ENCODE measurements around the gene FYTTD1.

FYTTD1 gene

DNA sequence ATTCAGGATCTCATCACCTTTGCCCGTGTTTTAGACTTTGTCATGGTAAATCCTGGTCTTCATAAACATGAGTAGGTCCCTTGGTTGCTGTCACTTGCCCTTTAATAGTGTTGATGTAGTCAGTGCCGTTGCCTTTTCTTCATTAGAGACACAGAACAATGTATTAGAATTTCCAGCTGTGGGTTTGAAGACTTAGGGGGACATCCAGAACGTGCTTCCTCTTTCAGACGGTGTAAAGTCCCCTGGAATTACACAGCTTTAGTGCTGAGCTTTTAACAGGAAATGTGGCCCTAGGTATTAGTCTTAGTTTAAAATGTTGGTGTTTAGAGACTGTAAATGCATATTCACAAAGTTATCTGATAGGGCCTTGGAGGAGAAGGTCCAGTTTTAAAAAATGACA is 32.5 kb downstream of the FYTTD1 start:
- H4K20me1 ChIP-seq (ENCODE audit: insufficient read depth, low read length, poor library complexity, severe bottlenecking) = no peaks in the 10 kb centered on the region
- H3K4me1 ChIP-seq (ENCODE audit: insufficient read depth, low read length, poor library complexity, severe bottlenecking) = no peaks in the 10 kb centered on the region
- no peak overlapping the region for H3K4me2 ChIP-seq (ENCODE audit: low read depth, low read length, poor library complexity, severe bottlenecking)
- H3K79me2 ChIP-seq (ENCODE audit: insufficient read depth, low read length) = no peaks in the 10 kb centered on the region
- TF ChIP-seq, protein P1, sequence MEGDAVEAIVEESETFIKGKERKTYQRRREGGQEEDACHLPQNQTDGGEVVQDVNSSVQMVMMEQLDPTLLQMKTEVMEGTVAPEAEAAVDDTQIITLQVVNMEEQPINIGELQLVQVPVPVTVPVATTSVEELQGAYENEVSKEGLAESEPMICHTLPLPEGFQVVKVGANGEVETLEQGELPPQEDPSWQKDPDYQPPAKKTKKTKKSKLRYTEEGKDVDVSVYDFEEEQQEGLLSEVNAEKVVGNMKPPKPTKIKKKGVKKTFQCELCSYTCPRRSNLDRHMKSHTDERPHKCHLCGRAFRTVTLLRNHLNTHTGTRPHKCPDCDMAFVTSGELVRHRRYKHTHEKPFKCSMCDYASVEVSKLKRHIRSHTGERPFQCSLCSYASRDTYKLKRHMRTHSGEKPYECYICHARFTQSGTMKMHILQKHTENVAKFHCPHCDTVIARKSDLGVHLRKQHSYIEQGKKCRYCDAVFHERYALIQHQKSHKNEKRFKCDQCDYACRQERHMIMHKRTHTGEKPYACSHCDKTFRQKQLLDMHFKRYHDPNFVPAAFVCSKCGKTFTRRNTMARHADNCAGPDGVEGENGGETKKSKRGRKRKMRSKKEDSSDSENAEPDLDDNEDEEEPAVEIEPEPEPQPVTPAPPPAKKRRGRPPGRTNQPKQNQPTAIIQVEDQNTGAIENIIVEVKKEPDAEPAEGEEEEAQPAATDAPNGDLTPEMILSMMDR (conservative IDR thresholded peaks at IDR 0.05; ENCODE audit: low read length) = no peak
- no peak for TF ChIP-seq EZH2phosphoT487 (IDR thresholded peaks at IDR 0.05; ENCODE audit: borderline replicate concordance)
- no peak overlapping the region for H2AFZ ChIP-seq (ENCODE audit: low read length)
- no peak overlapping the region for H3K4me3 ChIP-seq (ENCODE audit: low read length, poor library complexity, severe bottlenecking)
- no peak overlapping the region for H3K9ac ChIP-seq (ENCODE audit: low read depth, low read length, poor library complexity, severe bottlenecking)
- H3K9me3 ChIP-seq (ENCODE audit: insufficient read depth, low read depth, low read length) = no peaks in the 10 kb centered on the region
- no peaks in the 10 kb centered on the region for H3K27me3 ChIP-seq (ENCODE audit: insufficient read depth, low read length, poor library complexity, severe bottlenecking)
- no peaks in the 10 kb centered on the region for H3K9me2 ChIP-seq (replicated peaks; ENCODE audit: low read depth, low read length)
- peaks cover 54% of the 10 kb centered on the region; the same call in 1 of the 2 replicates for H3K36me3 ChIP-seq (ENCODE audit: insufficient read depth, low read length)
- no peaks in the 10 kb centered on the region for H3F3A ChIP-seq (ENCODE audit: low read depth)

DNA sequence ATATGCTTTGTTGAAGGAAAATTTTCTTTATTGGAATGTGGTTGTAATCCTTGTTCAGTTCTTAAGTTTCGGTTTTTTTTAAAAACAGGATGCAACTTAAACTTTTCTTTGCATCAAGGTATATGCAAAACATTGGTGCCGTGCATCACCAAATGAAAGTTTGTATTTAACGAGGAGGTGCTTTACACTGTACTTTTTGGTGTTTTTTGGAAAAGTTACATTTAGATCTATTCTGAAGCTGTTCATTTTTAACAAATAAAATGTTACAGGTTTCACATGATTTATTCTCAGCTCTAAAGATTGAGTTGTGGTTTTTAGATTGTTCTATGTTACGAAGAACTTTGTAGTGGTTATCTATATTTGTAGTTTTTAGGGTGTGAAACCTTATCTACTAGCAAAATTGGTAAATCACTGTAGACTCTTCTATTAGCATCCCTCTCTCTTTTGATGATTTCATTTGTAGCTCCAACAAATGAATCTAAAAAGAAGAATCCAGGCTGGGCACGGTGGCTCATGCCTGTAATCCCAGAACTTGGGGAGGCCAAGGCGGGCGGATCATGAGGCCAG is 34.4 kb downstream of the FYTTD1 start:
- H3K27me3 ChIP-seq (ENCODE audit: insufficient read depth, low read length, poor library complexity, severe bottlenecking) = no peaks in the 10 kb centered on the region
- H3K9me2 ChIP-seq (replicated peaks; ENCODE audit: low read depth, low read length) = no peaks in the 10 kb centered on the region
- H3K4me2 ChIP-seq (ENCODE audit: low read depth, low read length, poor library complexity, severe bottlenecking) = no peak overlapping the region
- no peak overlapping the region for H3K9ac ChIP-seq (ENCODE audit: low read depth, low read length, poor library complexity, severe bottlenecking)
- H3K4me1 ChIP-seq (ENCODE audit: insufficient read depth, low read length, poor library complexity, severe bottlenecking) = no peaks in the 10 kb centered on the region
- TF ChIP-seq, protein P1 (conservative IDR thresholded peaks at IDR 0.05; ENCODE audit: low read length) = no peak
- no peak for TF ChIP-seq EZH2phosphoT487 (IDR thresholded peaks at IDR 0.05; ENCODE audit: borderline replicate concordance)
- no peaks in the 10 kb centered on the region for H3F3A ChIP-seq (ENCODE audit: low read depth)
- no peaks in the 10 kb centered on the region for H4K20me1 ChIP-seq (ENCODE audit: insufficient read depth, low read length, poor library complexity, severe bottlenecking)
- H2AFZ ChIP-seq (ENCODE audit: low read length) = no peak overlapping the region
- no peaks in the 10 kb centered on the region for H3K79me2 ChIP-seq (ENCODE audit: insufficient read depth, low read length)
- H3K36me3 ChIP-seq (ENCODE audit: insufficient read depth, low read length) = peaks cover 36% of the 10 kb centered on the region; the same call in 1 of the 2 replicates
- no peaks in the 10 kb centered on the region for H3K9me3 ChIP-seq (ENCODE audit: insufficient read depth, low read depth, low read length)
- H3K4me3 ChIP-seq (ENCODE audit: low read length, poor library complexity, severe bottlenecking) = no peak overlapping the region

DNA sequence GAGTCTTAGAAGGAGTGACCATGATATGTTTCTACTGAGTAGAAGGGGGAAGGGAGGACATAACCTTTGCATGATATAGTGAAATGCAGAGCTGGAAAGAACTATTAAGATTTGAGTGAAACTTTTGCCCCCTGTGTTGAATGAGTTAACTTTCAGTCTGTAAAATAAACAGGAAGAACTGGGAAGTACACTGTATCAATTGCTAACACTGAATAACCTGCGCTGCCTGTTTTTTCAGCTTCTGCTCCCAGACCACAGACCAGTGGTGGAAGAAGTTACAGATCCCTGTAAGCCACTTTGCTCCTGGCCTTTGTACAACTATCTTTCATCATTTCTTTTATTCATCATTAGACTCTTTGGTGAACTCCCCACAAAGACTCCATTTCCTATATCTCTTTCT is 37.7 kb downstream of the FYTTD1 start:
- Histone ChIP-seq H3K4me2 (ENCODE audit: low read depth, low read length, poor library complexity, severe bottlenecking) (no peak overlapping the region), H2AFZ (ENCODE audit: low read length) (no peak overlapping the region), H3K9me2 (replicated peaks; ENCODE audit: low read depth, low read length) (no peaks in the 10 kb centered on the region), H3K9ac (ENCODE audit: low read depth, low read length, poor library complexity, severe bottlenecking) (no peak overlapping the region), H3K4me3 (ENCODE audit: low read length, poor library complexity, severe bottlenecking) (no peak overlapping the region), H3F3A (ENCODE audit: low read depth) (no peaks in the 10 kb centered on the region), H3K4me1 (ENCODE audit: insufficient read depth, low read length, poor library complexity, severe bottlenecking) (peaks cover 2% of the 10 kb centered on the region), H3K36me3 (ENCODE audit: insufficient read depth, low read length) (peaks cover 8% of the 10 kb centered on the region; the same call in 1 of the 2 replicates), H3K9me3 (ENCODE audit: insufficient read depth, low read depth, low read length) (no peaks in the 10 kb centered on the region), H4K20me1 (ENCODE audit: insufficient read depth, low read length, poor library complexity, severe bottlenecking) (no peaks in the 10 kb centered on the region), H3K79me2 (ENCODE audit: insufficient read depth, low read length) (peaks cover 10% of the 10 kb centered on the region), H3K27me3 (ENCODE audit: insufficient read depth, low read length, poor library complexity, severe bottlenecking) (no peaks in the 10 kb centered on the region)
- TF ChIP-seq, protein P1 (conservative IDR thresholded peaks at IDR 0.05; ENCODE audit: low read length) = no peak
- TF ChIP-seq EZH2phosphoT487 (IDR thresholded peaks at IDR 0.05; ENCODE audit: borderline replicate concordance) = no peak

Measured in Loucy (cell line).